GM12872 (cell line): ENCODE results near the gene ITLN2.

ENCODE experiments used
- CTCF ChIP-seq: IDR thresholded peaks from 3 replicates; pipeline ENCODE4 v1.5.1; 2011; ENCODE audit warnings: low read depth, mild to moderate bottlenecking, low read length, moderate library complexity; ENCODE audit not compliant: insufficient read depth

Gene ITLN2

GRCh38 chr1:160904783-160905616 is 49.6 kb downstream of the ITLN2 start:
- no peak for TF ChIP-seq CTCF

GRCh38 chr1:160901768-160902167 is 52.8 kb downstream of the ITLN2 start:
- TF ChIP-seq CTCF = no peak
